Neural progenitor cell (in vitro differentiated cells): ENCODE results near the gene CX3CL1. TPM values are rescaled to one million over a fixed set of nuclear protein-coding genes. Genes with fewer than 3 reads are reported as not detected.
A peak's percentile ranks its signal among the peaks of the same experiment; 100 is the strongest.

ENCODE experiments used
- DNase-seq: peaks from one replicate; pipeline ENCODE4 v3.0.0-alpha.2; 2016; ENCODE audit warnings: low spot score
- H2AFZ ChIP-seq: fragments of 200-600 bp; sonication (generic); replicated peaks from 2 replicates; pipeline ENCODE4 v1.6.1; 2016; ENCODE audit warnings: antibody characterized with exemption
- H3F3A ChIP-seq: fragments of 200-600 bp; sonication (generic); 2 replicates; pipeline ENCODE4 v1.6.1; 2016; ENCODE audit warnings: antibody characterized with exemption, low read depth
- H3K27ac ChIP-seq: fragments of 200-600 bp; sonication (generic); 2 replicates; pipeline ENCODE4 v1.5.1; 2016; ENCODE audit warnings: mild to moderate bottlenecking
- H3K27me3 ChIP-seq: fragments of 200-600 bp; sonication (generic); 2 replicates; pipeline ENCODE4 v1.6.1; 2016; ENCODE audit warnings: mild to moderate bottlenecking, moderate library complexity
- H3K36me3 ChIP-seq: fragments of 200-600 bp; sonication (generic); 2 replicates; pipeline ENCODE4 v1.5.1; 2016
- H3K4me1 ChIP-seq: fragments of 200-600 bp; sonication (generic); 2 replicates; pipeline ENCODE4 v1.6.1; 2016; ENCODE audit warnings: mixed run types
- H3K4me2 ChIP-seq: fragments of 200-600 bp; sonication (generic); 2 replicates; pipeline ENCODE4 v1.6.1; 2016
- H3K4me3 ChIP-seq: fragments of 200-600 bp; sonication (generic); 2 replicates; pipeline ENCODE4 v1.5.1; 2016
- H3K79me2 ChIP-seq: fragments of 200-600 bp; sonication (generic); 2 replicates; pipeline ENCODE4 v1.6.1; 2016; ENCODE audit warnings: low read depth
- H3K9ac ChIP-seq: fragments of 200-600 bp; sonication (generic); 2 replicates; pipeline ENCODE4 v1.6.1; 2016
- H3K9me3 ChIP-seq: fragments of 200-600 bp; sonication (generic); 2 replicates; pipeline ENCODE4 v1.5.1; 2016; ENCODE audit warnings: low read depth
- H4K20me1 ChIP-seq: fragments of 200-600 bp; sonication (generic); 2 replicates; pipeline ENCODE4 v1.6.1; 2016; ENCODE audit warnings: low read depth
- H3K27ac Mint-ChIP-seq: 3 replicates; pipeline ENCODE4 v1.8.0; 2021; ENCODE audit warnings: mixed read lengths
- H3K27me3 Mint-ChIP-seq: 2 replicates; pipeline ENCODE4 v1.8.0; 2022; ENCODE audit warnings: low read depth, mild to moderate bottlenecking, inconsistent platforms, moderate library complexity, mixed read lengths; ENCODE audit not compliant: insufficient read depth
- H3K36me3 Mint-ChIP-seq: 3 replicates; pipeline ENCODE4 v1.8.0; 2021; ENCODE audit warnings: mixed read lengths
- H3K4me1 Mint-ChIP-seq: 3 replicates; pipeline ENCODE4 v1.8.0; 2021; ENCODE audit warnings: mixed read lengths
- H3K4me3 Mint-ChIP-seq: 3 replicates; pipeline ENCODE4 v1.8.0; 2021; ENCODE audit warnings: mild to moderate bottlenecking, moderate library complexity, mixed read lengths
- H3K9me3 Mint-ChIP-seq: 3 replicates; pipeline ENCODE4 v1.8.0; 2020; ENCODE audit warnings: mixed read lengths
- EZH2 ChIP-seq: fragments of 200-600 bp; sonication (generic); IDR thresholded peaks from 2 replicates; pipeline ENCODE4 v1.6.1; 2017; ENCODE audit warnings: antibody characterized with exemption, mild to moderate bottlenecking, moderate library complexity
- EZH2phosphoT487 ChIP-seq: fragments of 200-600 bp; sonication (generic); IDR thresholded peaks from 2 replicates; pipeline ENCODE4 v1.6.1; 2017; ENCODE audit warnings: antibody characterized with exemption
- total RNA-seq: library from RNA; depleted of rRNA; stranded (reverse); fragments of >200 nt; gene quantifications from 2 replicates; pipeline ENCODE4 v1.2.3, GENCODE V29; 2015; ENCODE audit warnings: low replicate concordance
- TF ChIP-seq, protein P1 (sequence below): fragments of 200-600 bp; sonication (generic); IDR thresholded peaks from 2 replicates; pipeline ENCODE4 v1.5.1; 2017; ENCODE audit warnings: antibody characterized with exemption, mild to moderate bottlenecking

CX3CL1 gene
- total RNA-seq, 1 donor from 2014 or later = 0.65 TPM

- Mint-ChIP-seq H3K27me3 (peaks cover 8% of the 10 kb centered on the region), H3K4me1 (peaks cover 46% of the 10 kb centered on the region), H3K27ac (no peak overlapping the region), H3K9me3 (no peaks in the 10 kb centered on the region), H3K4me3 (no peak overlapping the region), H3K36me3 (peaks cover 2% of the 10 kb centered on the region)
- DNase-seq = no peak
- TF ChIP-seq EZH2phosphoT487 = no peak
- TF ChIP-seq, protein P1, sequence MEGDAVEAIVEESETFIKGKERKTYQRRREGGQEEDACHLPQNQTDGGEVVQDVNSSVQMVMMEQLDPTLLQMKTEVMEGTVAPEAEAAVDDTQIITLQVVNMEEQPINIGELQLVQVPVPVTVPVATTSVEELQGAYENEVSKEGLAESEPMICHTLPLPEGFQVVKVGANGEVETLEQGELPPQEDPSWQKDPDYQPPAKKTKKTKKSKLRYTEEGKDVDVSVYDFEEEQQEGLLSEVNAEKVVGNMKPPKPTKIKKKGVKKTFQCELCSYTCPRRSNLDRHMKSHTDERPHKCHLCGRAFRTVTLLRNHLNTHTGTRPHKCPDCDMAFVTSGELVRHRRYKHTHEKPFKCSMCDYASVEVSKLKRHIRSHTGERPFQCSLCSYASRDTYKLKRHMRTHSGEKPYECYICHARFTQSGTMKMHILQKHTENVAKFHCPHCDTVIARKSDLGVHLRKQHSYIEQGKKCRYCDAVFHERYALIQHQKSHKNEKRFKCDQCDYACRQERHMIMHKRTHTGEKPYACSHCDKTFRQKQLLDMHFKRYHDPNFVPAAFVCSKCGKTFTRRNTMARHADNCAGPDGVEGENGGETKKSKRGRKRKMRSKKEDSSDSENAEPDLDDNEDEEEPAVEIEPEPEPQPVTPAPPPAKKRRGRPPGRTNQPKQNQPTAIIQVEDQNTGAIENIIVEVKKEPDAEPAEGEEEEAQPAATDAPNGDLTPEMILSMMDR = no peak
- no peak for TF ChIP-seq EZH2
- H3K79me2 ChIP-seq = no peaks in the 10 kb centered on the region
- no peaks in the 10 kb centered on the region for H3K27me3 ChIP-seq
- no peak overlapping the region for H3K4me3 ChIP-seq
- H3K4me1 ChIP-seq = peaks cover 26% of the 10 kb centered on the region
- H3K9me3 ChIP-seq = no peaks in the 10 kb centered on the region
- peaks cover 2% of the 10 kb centered on the region for H3F3A ChIP-seq
- H4K20me1 ChIP-seq = no peaks in the 10 kb centered on the region
- H2AFZ ChIP-seq = no peak overlapping the region
- no peak overlapping the region for H3K9ac ChIP-seq
- H3K4me2 ChIP-seq = no peak overlapping the region
- no peaks in the 10 kb centered on the region for H3K36me3 ChIP-seq
- H3K27ac ChIP-seq = no peak overlapping the region
Measured at GRCh38 chr16:57376313-57376818, 4.1 kb downstream of the CX3CL1 start.

DNA sequence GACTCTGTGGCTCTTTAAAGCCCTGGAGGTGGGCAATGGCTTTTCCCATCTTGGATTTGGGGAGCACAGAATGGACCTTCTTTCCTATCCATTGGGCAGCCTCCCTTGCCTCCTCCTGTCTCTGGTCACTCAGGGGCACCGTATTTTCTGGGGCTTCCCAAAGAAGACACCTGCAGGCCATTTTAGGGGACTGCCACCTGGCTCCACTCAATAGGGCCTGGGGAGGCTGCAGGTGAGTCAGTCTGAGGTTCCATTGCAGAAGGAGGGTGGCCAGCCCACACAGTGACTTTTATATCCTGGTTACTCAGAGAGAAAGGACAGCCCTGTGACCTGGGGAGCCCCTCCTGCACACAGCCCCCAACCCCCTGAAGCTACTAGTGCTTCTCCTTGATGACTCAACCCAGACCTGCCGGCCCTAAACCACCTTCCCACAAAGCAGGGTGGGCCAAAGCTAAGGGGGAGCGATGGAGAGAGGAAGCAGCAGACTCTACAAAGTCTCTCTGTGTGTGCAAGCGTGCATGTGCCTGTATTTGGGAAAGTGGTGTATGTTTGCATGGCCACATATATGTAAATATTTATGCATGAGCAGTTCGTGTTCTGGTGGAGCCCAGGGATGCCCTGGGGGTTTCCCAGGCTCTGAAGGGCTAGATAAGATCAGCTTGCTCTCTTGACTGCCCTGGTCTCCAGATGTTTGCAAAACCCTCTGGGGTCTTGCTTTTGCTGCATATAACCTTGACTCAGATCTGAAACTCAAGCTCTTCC lies 5.0 kb downstream of the CX3CL1 start:
- no peaks in the 10 kb centered on the region for H3K9me3 Mint-ChIP-seq

GRCh38 chr16:57379579-57379978 lies 7.3 kb downstream of the CX3CL1 start:
- Mint-ChIP-seq H3K27me3 (peaks cover 7% of the 10 kb centered on the region), H3K4me1 (peaks cover 22% of the 10 kb centered on the region), H3K36me3 (peaks cover 8% of the 10 kb centered on the region), H3K9me3 (no peaks in the 10 kb centered on the region), H3K4me3 (no peak overlapping the region), H3K27ac (no peak overlapping the region)
- no peaks in the 10 kb centered on the region for H4K20me1 ChIP-seq
- H3K27ac ChIP-seq = no peak overlapping the region
- peaks cover under 1% of the 10 kb centered on the region for H3K4me1 ChIP-seq
- no peaks in the 10 kb centered on the region for H3K27me3 ChIP-seq
- H3F3A ChIP-seq = no peaks in the 10 kb centered on the region
- no peak overlapping the region for H3K4me2 ChIP-seq
- no peak overlapping the region for H3K4me3 ChIP-seq
- no peak overlapping the region for H3K9ac ChIP-seq
- no peak for TF ChIP-seq EZH2
- no peak for TF ChIP-seq EZH2phosphoT487
- TF ChIP-seq, protein P1 = no peak
- no peak overlapping the region for H2AFZ ChIP-seq
- no peaks in the 10 kb centered on the region for H3K36me3 ChIP-seq
- no peaks in the 10 kb centered on the region for H3K79me2 ChIP-seq
- no peak for DNase-seq
- H3K9me3 ChIP-seq = no peaks in the 10 kb centered on the region

More for the DNA sequence above, 5.0 kb downstream of the CX3CL1 start:
- Histone ChIP-seq H4K20me1 (no peaks in the 10 kb centered on the region), H3K4me3 (no peak overlapping the region), H3K9me3 (no peaks in the 10 kb centered on the region), H3K36me3 (no peaks in the 10 kb centered on the region), H3K27me3 (no peaks in the 10 kb centered on the region), H3K27ac (no peak overlapping the region), H3K79me2 (no peaks in the 10 kb centered on the region), H3K9ac (no peak overlapping the region), H2AFZ (no peak overlapping the region), H3K4me2 (no peak overlapping the region), H3F3A (peaks cover 2% of the 10 kb centered on the region), H3K4me1 (peaks cover 19% of the 10 kb centered on the region)
- H3K27me3 Mint-ChIP-seq = peaks cover 8% of the 10 kb centered on the region
- H3K36me3 Mint-ChIP-seq = peaks cover 2% of the 10 kb centered on the region
- H3K4me3 Mint-ChIP-seq = peak overlapping the region; percentile 59
- peaks cover 40% of the 10 kb centered on the region for H3K4me1 Mint-ChIP-seq
- peak overlapping the region; percentile 66 for H3K27ac Mint-ChIP-seq
- DNase-seq = no peak
- no peak for TF ChIP-seq EZH2phosphoT487
- TF ChIP-seq, protein P1 = no peak
- TF ChIP-seq EZH2 = no peak
